RWPE1 (cell line): ENCODE results near the gene ANKRD16.
"Not testable (repeated sequence)": the region's sequence is repeated elsewhere in the genome, so short reads cannot be mapped to it uniquely, and the experiment has no call there.

Source experiments
- CTCF ChIA-PET: fragments of 350-600 bp; sonication (Branson Sonifier 250); formaldehyde crosslinking; extraction: SDS; loops from one replicate; lab custom pipeline; 2021; lab: Yijun Ruan, JAX
- POLR2A ChIA-PET: fragments of 400-600 bp; formaldehyde crosslinking; extraction: SDS; loops from one replicate; lab custom pipeline; 2020; ENCODE audit warnings: antibody characterized with exemption; ENCODE audit not compliant: low non-redundant PET; lab: Yijun Ruan, JAX
- DNase-seq: peaks from one replicate; pipeline ENCODE4 v3.0.0; 2012; ENCODE audit warnings: low spot score
- H3K27ac ChIP-seq: fragments of 450-650 bp; 2 replicates; pipeline ENCODE4 v1.5.1; 2017
- CTCF ChIP-seq: fragments of 450-650 bp; conservative IDR thresholded peaks from 2 replicates; pipeline ENCODE4 v1.5.1; 2017; ENCODE audit warnings: low read depth, mild to moderate bottlenecking

ANKRD16 gene

GRCh38 chr10:5827841-5828240 lies 61.9 kb downstream of the ANKRD16 start:
- ChIA-PET POLR2A (no interaction called here), CTCF (no interaction called here)
- no peak overlapping the region for H3K27ac ChIP-seq
- no peak for TF ChIP-seq CTCF
- DNase-seq: no peak

- CTCF ChIA-PET: interaction anchor here (0.6 to 0.7 kb wide), 2 partner anchors 20 to 53 kb away, joined by 3 read pairs; no protein-coding TSS in a partner anchor
- H3K27ac ChIP-seq, DNase-seq, POLR2A ChIA-PET: not testable (repeated sequence)
Measured at GRCh38 chr10:5826511-5826910, 63.2 kb downstream of the ANKRD16 start.

GRCh38 chr10:5818894-5819293 lies 70.8 kb downstream of the ANKRD16 start:
- POLR2A ChIA-PET: no interaction called here
- no peak for TF ChIP-seq CTCF
- DNase-seq: no peak
- no peak overlapping the region for H3K27ac ChIP-seq
- CTCF ChIA-PET: no interaction called here

- TF ChIP-seq CTCF: no peak
- CTCF ChIA-PET: interaction anchor here (0.7 kb wide), 1 partner anchor 1306 kb away, joined by 4 read pairs; no protein-coding TSS in a partner anchor
- no peak for DNase-seq
- POLR2A ChIA-PET: no interaction called here
- no peak overlapping the region for H3K27ac ChIP-seq
Measured at GRCh38 chr10:5818048-5818331, 71.7 kb downstream of the ANKRD16 start.

GRCh38 chr10:5817322-5818047 lies 72.2 kb downstream of the ANKRD16 start:
- TF ChIP-seq CTCF: no peak
- DNase-seq: no peak
- no peak overlapping the region for H3K27ac ChIP-seq
- ChIA-PET POLR2A (no interaction called here), CTCF (interaction anchor here (0.7 kb wide), 1 partner anchor 1305 kb away, joined by 4 read pairs; no protein-coding TSS in a partner anchor)

- no peak for TF ChIP-seq CTCF
- no peak for DNase-seq
- CTCF ChIA-PET: no interaction called here
- POLR2A ChIA-PET: interaction anchor here (0.7 kb wide), 2 partner anchors 153 to 287 kb away, joined by 5 to 8 read pairs; no protein-coding TSS in a partner anchor
- no peak overlapping the region for H3K27ac ChIP-seq
Measured at GRCh38 chr10:5816170-5816569, 73.5 kb downstream of the ANKRD16 start.
